H1 (cell line): ENCODE results near the gene TATDN2. TPM values are rescaled to one million over a fixed set of nuclear protein-coding genes. Genes with fewer than 3 reads are reported as not detected.

ENCODE experiments used
- CTCF ChIA-PET: fragments of 300-600 bp; sonication (Branson Sonifier 250); formaldehyde crosslinking; loops from one replicate; lab custom pipeline; 2021; ENCODE audit not compliant: partially characterized antibody; lab: Charles Lee
- POLR2A ChIA-PET: fragments of 300-600 bp; sonication (Branson Sonifier 250); formaldehyde crosslinking; loops from one replicate; lab custom pipeline; 2021; ENCODE audit warnings: inconsistent platforms; ENCODE audit not compliant: partially characterized antibody; lab: Charles Lee
- DNase-seq, 2 experiments: peaks; one replicate each; pipeline versions ENCODE4 v3.0.0 to v3.0.0-alpha.2; 2010 to 2022; ENCODE audit warnings: low spot score in 2 of 2, low read depth in 1 of 2, mixed read lengths in 1 of 2
- FAIRE-seq: peaks from 2 replicates; lab custom pipeline; 2011; peaks lifted over from hg19 to GRCh38; lab: Jason Lieb, UNC
- H2AFZ ChIP-seq: 2 replicates; pipeline ENCODE4 v1.8.1; 2012; ENCODE audit warnings: low read length, inconsistent platforms
- H2AK5ac ChIP-seq: 2 replicates; pipeline ENCODE4 v1.6.1; 2013; ENCODE audit warnings: low read depth, low read length
- H2BK120ac ChIP-seq: replicated peaks from 2 replicates; pipeline ENCODE3; 2013; ENCODE audit warnings: low read depth, low read length, inconsistent platforms
- H2BK12ac ChIP-seq: 2 replicates; pipeline ENCODE4 v1.6.1; 2013; ENCODE audit warnings: low read depth, low read length
- H2BK15ac ChIP-seq: 2 replicates; pipeline ENCODE4 v1.6.1; 2013; ENCODE audit warnings: low read length
- H2BK20ac ChIP-seq: 2 replicates; pipeline ENCODE4 v1.6.1; 2013; ENCODE audit warnings: low read length
- H2BK5ac ChIP-seq: 2 replicates; pipeline ENCODE4 v1.6.1; 2013; ENCODE audit warnings: low read depth, low read length
- H3K14ac ChIP-seq: 2 replicates; pipeline ENCODE4 v1.6.1; 2013; ENCODE audit warnings: inconsistent platforms; ENCODE audit not compliant: insufficient read length
- H3K18ac ChIP-seq: 2 replicates; pipeline ENCODE4 v1.6.1; 2013; ENCODE audit warnings: low read length; ENCODE audit errors: extremely low read depth
- H3K23ac ChIP-seq: 2 replicates; pipeline ENCODE4 v1.6.1; 2013; ENCODE audit warnings: inconsistent platforms; ENCODE audit not compliant: insufficient read length
- H3K23me2 ChIP-seq: 2 replicates; pipeline ENCODE4 v1.6.1; 2013; ENCODE audit warnings: low read depth, low read length
- H3K27ac ChIP-seq: 2 replicates; pipeline ENCODE4 v1.6.1; 2011; ENCODE audit warnings: low read depth, low read length, inconsistent platforms
- H3K27me3 ChIP-seq, 4 experiments: replicated peaks in 1 of 4; 1 replicate in 1 of 4; 2 replicates in 3 of 4; pipeline versions ENCODE4 v1.6.1 to v1.8.1; 2011 to 2013; ENCODE audit warnings: low read length in 3 of 4, mild to moderate bottlenecking in 3 of 4, inconsistent platforms in 2 of 4, mixed read lengths in 2 of 4, moderate library complexity in 1 of 4; ENCODE audit not compliant: control insufficient read depth in 3 of 4, insufficient read depth in 3 of 4; ENCODE audit errors: extremely low read depth in 1 of 4
- H3K36me3 ChIP-seq, 4 experiments: 2 replicates each; pipeline versions ENCODE4 v1.6.1 to v1.8.1; 2011 to 2013; ENCODE audit warnings: mild to moderate bottlenecking in 4 of 4, low read length in 3 of 4, moderate library complexity in 2 of 4, control low read depth in 1 of 4, inconsistent platforms in 1 of 4; ENCODE audit not compliant: insufficient read depth in 4 of 4, control insufficient read depth in 2 of 4
- H3K4ac ChIP-seq: replicated peaks from 2 replicates; pipeline ENCODE3; 2013; ENCODE audit warnings: low read length, low read depth, mixed read lengths, inconsistent platforms; ENCODE audit not compliant: insufficient read length
- H3K4me1 ChIP-seq, 4 experiments: replicated peaks in 1 of 4; 1 replicate in 1 of 4; 2 replicates in 3 of 4; pipeline versions ENCODE4 v1.6.1 to v1.8.1; 2011 to 2013; ENCODE audit warnings: low read length in 3 of 4, inconsistent platforms in 2 of 4, mixed read lengths in 1 of 4; ENCODE audit not compliant: insufficient read depth in 4 of 4, control insufficient read depth in 3 of 4
- H3K4me2 ChIP-seq, 2 experiments: 2 replicates each; pipeline versions ENCODE4 v1.6.1 to v1.8.1; 2011 to 2013; ENCODE audit warnings: low read depth in 2 of 2, low read length in 2 of 2, control low read depth in 1 of 2, inconsistent platforms in 1 of 2, mild to moderate bottlenecking in 1 of 2; ENCODE audit not compliant: insufficient read depth in 1 of 2
- H3K4me3 ChIP-seq, 4 experiments: fragments of 200-600, 300-600 bp in 1 of 4; sonication (generic), shearing (Covaris generic), sonication (Bioruptor Twin) in 1 of 4; 2 replicates each; pipeline versions ENCODE4 v1.5.1 to v1.8.1; 2011 to 2016; ENCODE audit warnings: low read length in 4 of 4, low read depth in 3 of 4, control low read depth in 2 of 4, inconsistent platforms in 2 of 4, mild to moderate bottlenecking in 2 of 4, mixed read lengths in 1 of 4, moderate library complexity in 1 of 4; ENCODE audit not compliant: insufficient read depth in 2 of 4; ENCODE audit errors: extremely low read depth in 1 of 4
- H3K56ac ChIP-seq: replicated peaks from 2 replicates; pipeline ENCODE3; 2013; ENCODE audit warnings: low read depth, mild to moderate bottlenecking, mixed read lengths, low read length, inconsistent platforms; ENCODE audit not compliant: insufficient read length
- H3K79me1 ChIP-seq: 2 replicates; pipeline ENCODE4 v1.6.1; 2013; ENCODE audit warnings: low read depth, low read length, control low read depth
- H3K79me2 ChIP-seq, 2 experiments: 2 replicates each; pipeline versions ENCODE4 v1.6.1 to v1.8.1; 2012 to 2013; ENCODE audit warnings: low read length in 2 of 2, mild to moderate bottlenecking in 2 of 2, inconsistent platforms in 1 of 2; ENCODE audit not compliant: insufficient read depth in 2 of 2, control insufficient read depth in 1 of 2
- H3K9ac ChIP-seq, 4 experiments: replicated peaks in 1 of 4; 1 replicate in 1 of 4; 2 replicates in 3 of 4; pipeline versions ENCODE4 v1.6.1 to v1.8.1; 2011 to 2013; ENCODE audit warnings: low read depth in 3 of 4, low read length in 3 of 4, control low read depth in 2 of 4, mild to moderate bottlenecking in 2 of 4, moderate library complexity in 2 of 4, inconsistent platforms in 1 of 4; ENCODE audit errors: extremely low read depth in 1 of 4
- H3K9me3 ChIP-seq, 2 experiments: 2 replicates each; pipeline versions ENCODE4 v1.6.1 to v1.8.1; 2012 to 2013; ENCODE audit warnings: mild to moderate bottlenecking in 2 of 2, moderate library complexity in 2 of 2, control low read depth in 1 of 2, inconsistent platforms in 1 of 2, low read depth in 1 of 2, low read length in 1 of 2, mixed read lengths in 1 of 2; ENCODE audit not compliant: insufficient read depth in 2 of 2
- H4K20me1 ChIP-seq, 2 experiments: replicated peaks in 1 of 2; 2 replicates each; pipeline versions ENCODE3 to v1.8.1; 2011 to 2013; ENCODE audit warnings: inconsistent platforms in 2 of 2, low read length in 2 of 2, mild to moderate bottlenecking in 1 of 2; ENCODE audit not compliant: insufficient read depth in 2 of 2, control insufficient read depth in 1 of 2
- H4K5ac ChIP-seq: 2 replicates; pipeline ENCODE4 v1.6.1; 2013; ENCODE audit warnings: low read length, low read depth, mixed read lengths, inconsistent platforms; ENCODE audit not compliant: insufficient read length
- H4K8ac ChIP-seq: 2 replicates; pipeline ENCODE4 v1.8.0; 2013; ENCODE audit warnings: mild to moderate bottlenecking, moderate library complexity, low read length, inconsistent platforms; ENCODE audit not compliant: insufficient read depth; ENCODE audit errors: extremely low read depth
- H4K91ac ChIP-seq: replicated peaks from 2 replicates; pipeline ENCODE3; 2013; ENCODE audit warnings: low read length, mixed read lengths, inconsistent platforms; ENCODE audit not compliant: insufficient read length
- BACH1 ChIP-seq: IDR thresholded peaks from 2 replicates; pipeline ENCODE4 v1.6.1; 2012; ENCODE audit warnings: low read length, improper control_type of control experiment
- BCL11A ChIP-seq, 2 experiments: IDR thresholded peaks; one replicate each; pipeline ENCODE4 v1.6.1; 2011; ENCODE audit warnings: low read depth in 2 of 2, low read length in 2 of 2, mild to moderate bottlenecking in 2 of 2
- BRCA1 ChIP-seq: IDR thresholded peaks from 2 replicates; pipeline ENCODE4 v1.6.1; 2012; ENCODE audit warnings: low read depth, low read length, improper control_type of control experiment
- CBX5 ChIP-seq: fragments of 300-800, 300-1000 bp; sonication (generic); IDR thresholded peaks from 2 replicates; pipeline ENCODE4 v1.7.1; 2016; ENCODE audit warnings: antibody characterized with exemption, low read length, low read depth
- CEBPB ChIP-seq: IDR thresholded peaks from 2 replicates; pipeline ENCODE4 v1.6.1; 2012; ENCODE audit warnings: low read depth, low read length
- EGR1 ChIP-seq: IDR thresholded peaks from 2 replicates; pipeline ENCODE4 v1.6.1; 2011; ENCODE audit warnings: low read depth, low read length, borderline replicate concordance
- JUND ChIP-seq: IDR thresholded peaks from 2 replicates; pipeline ENCODE4 v1.6.1; 2011; ENCODE audit warnings: mild to moderate bottlenecking, improper control_type of control experiment, low read length
- KDM4A ChIP-seq: IDR thresholded peaks from one replicate; pipeline ENCODE4 v1.7.1; 2012; ENCODE audit warnings: low read depth, mild to moderate bottlenecking, moderate library complexity, low read length, inconsistent platforms; ENCODE audit not compliant: severe bottlenecking
- MAFK ChIP-seq: IDR thresholded peaks from 2 replicates; pipeline ENCODE4 v1.6.1; 2012; ENCODE audit warnings: low read depth, mild to moderate bottlenecking, improper control_type of control experiment, low read length
- POLR2AphosphoS5 ChIP-seq: IDR thresholded peaks from 2 replicates; pipeline ENCODE4 v1.6.1; 2011; ENCODE audit warnings: low read depth, low read length
- POU5F1 ChIP-seq: IDR thresholded peaks from 2 replicates; pipeline ENCODE4 v1.6.1; 2011; ENCODE audit warnings: low read depth, mild to moderate bottlenecking, low read length, moderate library complexity
- RFX5 ChIP-seq: IDR thresholded peaks from 2 replicates; pipeline ENCODE4 v1.6.1; 2011; ENCODE audit warnings: low read depth, low read length, improper control_type of control experiment, borderline replicate concordance
- RNF2 ChIP-seq: fragments of 200-900, 300-1000 bp; sonication (generic); IDR thresholded peaks from 2 replicates; pipeline ENCODE4 v1.7.1; 2016; ENCODE audit warnings: borderline replicate concordance, low read depth, mild to moderate bottlenecking, antibody characterized with exemption, low read length; ENCODE audit not compliant: poor library complexity, severe bottlenecking; ENCODE audit errors: missing control alignments
- SIRT6 ChIP-seq: IDR thresholded peaks from one replicate; pipeline ENCODE4 v1.7.1; 2012; ENCODE audit warnings: low read length, inconsistent platforms
- WGBS, 2 experiments: shearing (Covaris generic) in 1 of 2; methylation state at CpG; one replicate each; pipeline versions ENCODE4 v1.1.6 to v1.1.7; 2013 to 2015; ENCODE audit warnings: low lambda C conversion rate in 2 of 2, mixed read lengths in 2 of 2, inconsistent platforms in 1 of 2, low coverage in 1 of 2, missing lambda C conversion rate in 1 of 2; ENCODE audit not compliant: insufficient replicate concordance in 2 of 2, insufficient coverage in 1 of 2, insufficient read length in 1 of 2; ENCODE audit errors: extremely low coverage in 1 of 2, missing lambda C conversion rate in 1 of 2; 5-methylcytosine and 5-hydroxymethylcytosine counted together
- polyA plus RNA-seq, 7 experiments: library from polyadenylated mRNA; depleted of rRNA in 3 of 7; stranded (reverse) in 5 of 7; unstranded in 2 of 7; fragments of >200 nt in 5 of 7; fragments of 200-250 nt in 2 of 7; gene quantifications; 1 replicate in 5 of 7; 2 replicates in 1 of 7; 4 replicates in 1 of 7; pipeline versions ENCODE4 v1.2.1 to v1.2.3, GENCODE V29; 2011 to 2013; ENCODE audit warnings: missing spikeins in 2 of 7, mixed read lengths in 2 of 7
- total RNA-seq: library from RNA; stranded (reverse); fragmentation: NEBNext Ultra II Directional; extraction: Animal tissue kit (Norgen Biotek cat#: 25700); gene quantifications from 2 replicates; pipeline ENCODE4 v1.2.1, GENCODE V29; 2021

The TATDN2 gene
- total and polyA plus RNA-seq, 2 of the 8 experiments (the other 6 are each of a cell fraction or from before 2014, with no cell fraction given), result 12.1 to 34.8 TPM

- Histone ChIP-seq H3K23me2 (no peaks in the 10 kb centered on the region), H3K56ac (no peak overlapping the region), H3K9ac (no peak overlapping the region), H4K20me1 (peaks cover 0 to 8% of the 10 kb centered on the region in 2 experiments), H2BK5ac (no peak overlapping the region), H2BK12ac (no peak overlapping the region), H3K27ac (no peak overlapping the region), H3K27me3 (no peaks in the 10 kb centered on the region), H3K79me1 (0 out of 2 replicates have a peak, but pooled peaks cover 2% of the 10 kb centered on the region), H3K36me3 (peaks cover 27 to 70% (median 53%) of the 10 kb centered on the region in 4 experiments), H3K4me3 (no peak overlapping the region), H3K23ac (no peak overlapping the region), H3K4me1 (no peaks in the 10 kb centered on the region), H2AFZ (no peak overlapping the region), H4K8ac (no peak overlapping the region), H2BK15ac (no peak overlapping the region), H3K4ac (no peak overlapping the region), H3K9me3 (no peaks in the 10 kb centered on the region), H3K14ac (no peak overlapping the region), H4K91ac (no peak overlapping the region), H3K18ac (no peak overlapping the region), H2BK120ac (no peak overlapping the region), H4K5ac (no peak overlapping the region), H3K79me2 (no peaks in the 10 kb centered on the region; a peak in 1 of 4 replicates), H2BK20ac (no peak overlapping the region), H3K4me2 (no peak overlapping the region), H2AK5ac (no peak overlapping the region)
- 89% methylated on average over 10 of the region's 10 CpGs; no CpG with 5 or more reads in 1 of the 2 experiments for WGBS, 2 experiments
- CTCF ChIA-PET, result interaction anchor here (1.2 to 3.1 kb wide), 4 partner anchors 9 to 48 kb away, joined by 3 to 11 read pairs (median 6); partner anchors contain the start of gene SEC13
- DNase-seq, result no peak
- FAIRE-seq, result no peak
- POLR2A ChIA-PET, result interaction anchor here (1.0 to 2.6 kb wide), 7 partner anchors 9 to 171 kb away, joined by 3 to 9 read pairs (median 3); partner anchors contain the start of genes SEC13 and VHL
- no peak for TF ChIP-seq RFX5
- TF ChIP-seq BCL11A (IDR thresholded peaks at IDR 0.05; ENCODE audit: low read depth in 2 of 2, low read length in 2 of 2), result no peak
- no peak for TF ChIP-seq SIRT6
- no peak for TF ChIP-seq CEBPB
- no peak for TF ChIP-seq POU5F1
- TF ChIP-seq JUND, result no peak
- TF ChIP-seq BRCA1, result no peak
- TF ChIP-seq MAFK, result no peak
- no peak for TF ChIP-seq CBX5
- no peak for TF ChIP-seq POLR2AphosphoS5
- no peak for TF ChIP-seq BACH1
- no peak for TF ChIP-seq RNF2
- TF ChIP-seq KDM4A, result no peak
- TF ChIP-seq EGR1, result no peak
These were observed 64.1 kb downstream of the TATDN2 start for GRCh38 chr3:10312391-10312790.
